ENCODE results near the gene TRIM66.

The TRIM66 gene

GRCh38 chr11:8642196-8642841 is 40.1 kb downstream of the TRIM66 start:
- no peak overlapping the region for H3K4me3 ChIP-seq
- H3K9me3 ChIP-seq (replicated peaks in 1 of 11) = no peaks in the 10 kb centered on the region
- peaks cover 0 to 7% (median 0%) of the 10 kb centered on the region in 10 experiments; a peak in 2 of 20 replicates for H3K4me1 ChIP-seq
- no peak overlapping the region for H3K4me2 ChIP-seq
- no peak overlapping the region for H3K9ac ChIP-seq
- TF ChIP-seq Cebpa-rat (IDR thresholded peaks at IDR 0.05) = no peak
- peaks cover 0 to 82% (median 18%) of the 10 kb centered on the region in 11 experiments; a peak in 17 of 22 replicates for H3K36me3 ChIP-seq
- no peaks in the 10 kb centered on the region; a peak in 1 of 22 replicates for H4K20me1 ChIP-seq
- H3K27ac ChIP-seq = no peak overlapping the region
- no peaks in the 10 kb centered on the region for H3K27me3 ChIP-seq

GRCh38 chr11:8641332-8641731 is 41.1 kb downstream of the TRIM66 start:
- H3K9me3 ChIP-seq (replicated peaks in 1 of 11) = peaks cover 0 to 6% (median 4%) of the 10 kb centered on the region in 11 experiments; a peak in 12 of 22 replicates
- no peak for TF ChIP-seq Cebpa-rat (IDR thresholded peaks at IDR 0.05)
- H3K9ac ChIP-seq = no peak overlapping the region
- no peaks in the 10 kb centered on the region for H3K27me3 ChIP-seq
- peak overlapping the region in 1 of 11 experiments; percentile 21; a peak in 1 of 22 replicates for H3K4me2 ChIP-seq
- H3K27ac ChIP-seq = no peak overlapping the region
- H4K20me1 ChIP-seq = no peaks in the 10 kb centered on the region; a peak in 1 of 22 replicates
- H3K36me3 ChIP-seq = peaks cover 0 to 87% (median 22%) of the 10 kb centered on the region in 11 experiments; a peak in 19 of 22 replicates
- H3K4me1 ChIP-seq = peaks cover 0 to 7% (median 0%) of the 10 kb centered on the region in 10 experiments; a peak in 2 of 20 replicates
- H3K4me3 ChIP-seq = no peak overlapping the region

GRCh38 chr11:8640267-8640906 is 42.1 kb downstream of the TRIM66 start:
- Histone ChIP-seq H3K27ac (no peak overlapping the region), H3K4me3 (no peak overlapping the region), H3K9me3 (replicated peaks in 1 of 11) (peaks cover 7 to 15% (median 10%) of the 10 kb centered on the region in 11 experiments; a peak in 14 of 22 replicates), H3K9ac (no peak overlapping the region), H3K4me2 (no peak overlapping the region), H3K27me3 (no peaks in the 10 kb centered on the region), H4K20me1 (no peaks in the 10 kb centered on the region; a peak in 1 of 22 replicates), H3K36me3 (peaks cover 0 to 87% (median 22%) of the 10 kb centered on the region in 11 experiments; a peak in 15 of 22 replicates), H3K4me1 (peaks cover 0 to 7% (median 0%) of the 10 kb centered on the region in 10 experiments; a peak in 2 of 20 replicates)
- TF ChIP-seq Cebpa-rat (IDR thresholded peaks at IDR 0.05) = no peak

- H3K4me1 ChIP-seq = peaks cover 0 to 7% (median 0%) of the 10 kb centered on the region in 10 experiments; a peak in 2 of 20 replicates
- peaks cover 0 to 87% (median 22%) of the 10 kb centered on the region in 11 experiments; a peak in 15 of 22 replicates for H3K36me3 ChIP-seq
- TF ChIP-seq Cebpa-rat (IDR thresholded peaks at IDR 0.05) = no peak
- no peaks in the 10 kb centered on the region; a peak in 1 of 22 replicates for H4K20me1 ChIP-seq
- no peak overlapping the region for H3K27ac ChIP-seq
- no peak overlapping the region for H3K9ac ChIP-seq
- H3K4me2 ChIP-seq = no peak overlapping the region
- H3K4me3 ChIP-seq = no peak overlapping the region
- no peaks in the 10 kb centered on the region for H3K27me3 ChIP-seq
- peaks cover 7 to 16% (median 10%) of the 10 kb centered on the region in 11 experiments; a peak in 14 of 22 replicates for H3K9me3 ChIP-seq (replicated peaks in 1 of 11)
These were observed 42.8 kb downstream of the TRIM66 start for GRCh38 chr11:8639655-8640054.

- TF ChIP-seq Cebpa-rat (IDR thresholded peaks at IDR 0.05) = no peak
- H3K9me3 ChIP-seq (replicated peaks in 1 of 11) = peaks cover 7 to 16% (median 10%) of the 10 kb centered on the region in 11 experiments; a peak in 14 of 22 replicates
- peaks cover 0 to 88% (median 26%) of the 10 kb centered on the region in 11 experiments; a peak in 14 of 22 replicates for H3K36me3 ChIP-seq
- H3K4me3 ChIP-seq = no peak overlapping the region
- H3K9ac ChIP-seq = no peak overlapping the region
- H3K27me3 ChIP-seq = no peaks in the 10 kb centered on the region
- H3K27ac ChIP-seq = no peak overlapping the region
- no peaks in the 10 kb centered on the region; a peak in 1 of 22 replicates for H4K20me1 ChIP-seq
- no peak overlapping the region for H3K4me2 ChIP-seq
- peaks cover 0 to 7% (median 0%) of the 10 kb centered on the region in 10 experiments; a peak in 2 of 20 replicates for H3K4me1 ChIP-seq
These were observed 44.2 kb downstream of the TRIM66 start for GRCh38 chr11:8638300-8638699.

- Histone ChIP-seq H3K4me1 (no peaks in the 10 kb centered on the region), H3K27me3 (no peaks in the 10 kb centered on the region), H3K4me3 (no peak overlapping the region), H3K36me3 (peaks cover 0 to 79% (median 26%) of the 10 kb centered on the region in 11 experiments; a peak in 14 of 22 replicates), H3K27ac (no peak overlapping the region), H3K9me3 (replicated peaks in 1 of 11) (peaks cover 7 to 16% (median 10%) of the 10 kb centered on the region in 11 experiments; a peak in 14 of 22 replicates), H3K9ac (no peak overlapping the region), H4K20me1 (no peaks in the 10 kb centered on the region; a peak in 1 of 22 replicates), H3K4me2 (no peak overlapping the region)
- TF ChIP-seq Cebpa-rat (IDR thresholded peaks at IDR 0.05) = no peak
These were observed 46.3 kb downstream of the TRIM66 start for GRCh38 chr11:8636127-8636526.

GRCh38 chr11:8634498-8634897 is 48.0 kb downstream of the TRIM66 start:
- Histone ChIP-seq H3K27ac (no peak overlapping the region), H3K9me3 (replicated peaks in 1 of 11) (peaks cover 7 to 16% (median 10%) of the 10 kb centered on the region in 11 experiments; a peak in 14 of 22 replicates), H3K27me3 (no peaks in the 10 kb centered on the region), H3K9ac (no peak overlapping the region), H3K4me2 (no peak overlapping the region), H4K20me1 (no peaks in the 10 kb centered on the region), H3K4me1 (no peaks in the 10 kb centered on the region), H3K4me3 (no peak overlapping the region), H3K36me3 (peaks cover 0 to 68% (median 26%) of the 10 kb centered on the region in 11 experiments; a peak in 14 of 22 replicates)
- TF ChIP-seq Cebpa-rat (IDR thresholded peaks at IDR 0.05) = no peak

- Histone ChIP-seq H4K20me1 (no peaks in the 10 kb centered on the region), H3K27ac (no peak overlapping the region), H3K4me2 (no peak overlapping the region), H3K36me3 (peaks cover 0 to 39% (median 20%) of the 10 kb centered on the region in 11 experiments; a peak in 13 of 22 replicates), H3K9me3 (replicated peaks in 1 of 11) (peaks cover 6 to 13% (median 9%) of the 10 kb centered on the region in 11 experiments; a peak in 14 of 22 replicates), H3K27me3 (no peaks in the 10 kb centered on the region), H3K4me1 (no peaks in the 10 kb centered on the region), H3K9ac (no peak overlapping the region), H3K4me3 (no peak overlapping the region)
- TF ChIP-seq Cebpa-rat (IDR thresholded peaks at IDR 0.05) = no peak
These were observed 50.9 kb downstream of the TRIM66 start for GRCh38 chr11:8631395-8632118.

Data from BLaER1 treated with 17β-estradiol and CSF1 and Interleukin-3, amounts not matched to agents 10 nM and 100 nM (cell line).